K562 (cell line): ENCODE data around the gene CDCP1. TPM values are rescaled to one million over a fixed set of nuclear protein-coding genes. Genes with fewer than 3 reads are reported as not detected.

Source experiments
- NCOA1 ChIP-seq: fragments of 450-650 bp; IDR thresholded peaks from 2 replicates; pipeline ENCODE4 v1.6.1; 2016; ENCODE audit warnings: low read depth
- SAFB2 ChIP-seq: fragments of 200-400 bp; formaldehyde crosslinking; IDR thresholded peaks from 2 replicates; pipeline ENCODE4 v1.6.1; 2018; ENCODE audit warnings: borderline replicate concordance, low read length, low read depth, moderate library complexity; ENCODE audit not compliant: severe bottlenecking
- ZEB2 ChIP-seq: fragments of 450-650 bp; IDR thresholded peaks from 2 replicates; pipeline ENCODE4 v1.6.1; 2016
- polyA plus RNA-seq, 8 experiments: library from polyadenylated mRNA; depleted of rRNA in 4 of 8; stranded (reverse) in 5 of 8; unstranded in 3 of 8; fragments of >200 nt; fragmentation: Nextera tagmentation in 2 of 8; fragmentation: Illumina TruSeq in 1 of 8; extraction: Ambion mirVana in 2 of 8; extraction: Trizol in 1 of 8; gene quantifications; 2 replicates each; pipeline versions ENCODE4 v1.2.1 to v1.2.3, GENCODE V29; 2011 to 2014; ENCODE audit warnings: inconsistent platforms in 1 of 8, missing spikeins in 1 of 8
- total RNA-seq, 7 experiments: library from RNA; depleted of rRNA in 6 of 7; stranded (reverse); fragments of >200 nt in 6 of 7; fragmentation: Illumina TruSeq in 2 of 7; extraction: Trizol in 2 of 7; gene quantifications; 2 replicates each; pipeline versions ENCODE4 v1.2.1 to v1.2.3, GENCODE V29; 2011 to 2021; ENCODE audit warnings: low replicate concordance in 1 of 7
- TF ChIP-seq, protein P1 (sequence below): sonication (generic); formaldehyde crosslinking; IDR thresholded peaks from 2 replicates; pipeline ENCODE4 v1.8.1; 2023; ENCODE audit warnings: missing genetic modification reagents, mild to moderate bottlenecking, borderline replicate concordance
- TF ChIP-seq, protein P2 (sequence below): conservative IDR thresholded peaks from 2 replicates; pipeline ENCODE4 v1.6.1; 2011; ENCODE audit warnings: low read depth, mild to moderate bottlenecking, low read length; ENCODE audit not compliant: control insufficient read depth
- TF ChIP-seq, protein P3 (sequence below): fragments of 450-650 bp; IDR thresholded peaks from 2 replicates; pipeline ENCODE4 v1.6.1; 2016; ENCODE audit warnings: mild to moderate bottlenecking, moderate library complexity
- TF ChIP-seq, protein P4 (sequence below): fragments of 450-650 bp; formaldehyde crosslinking; IDR thresholded peaks from 2 replicates; pipeline ENCODE4 v1.4.0; 2020; ENCODE audit warnings: mild to moderate bottlenecking, moderate library complexity

Gene CDCP1
- total and polyA plus RNA-seq, 9 of the 15 experiments (the other 6 are each of a cell fraction or from before 2014, with no cell fraction given), result 3.9 to 16.4 (median 5.2) TPM

DNA sequence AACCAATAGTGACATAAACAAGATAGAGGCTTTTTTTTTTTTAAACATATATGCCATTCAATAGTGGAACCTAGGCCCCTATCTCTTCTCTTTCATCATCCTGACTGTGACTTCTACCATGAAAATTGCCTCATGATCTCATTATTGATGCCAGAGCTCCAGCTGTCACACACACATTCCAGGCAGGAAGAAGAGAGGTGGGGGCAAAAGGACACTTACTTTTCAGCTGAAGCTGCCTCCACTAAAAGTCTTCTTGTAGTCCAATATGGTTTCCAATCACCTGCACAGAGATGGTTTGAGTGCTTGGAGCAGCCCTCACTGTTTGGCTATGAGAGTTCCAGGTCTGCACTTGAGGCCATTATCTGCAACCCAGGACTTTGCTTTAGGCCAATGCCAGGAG, 75.1 kb downstream of the CDCP1 start (continued):
- TF ChIP-seq, protein P1, sequence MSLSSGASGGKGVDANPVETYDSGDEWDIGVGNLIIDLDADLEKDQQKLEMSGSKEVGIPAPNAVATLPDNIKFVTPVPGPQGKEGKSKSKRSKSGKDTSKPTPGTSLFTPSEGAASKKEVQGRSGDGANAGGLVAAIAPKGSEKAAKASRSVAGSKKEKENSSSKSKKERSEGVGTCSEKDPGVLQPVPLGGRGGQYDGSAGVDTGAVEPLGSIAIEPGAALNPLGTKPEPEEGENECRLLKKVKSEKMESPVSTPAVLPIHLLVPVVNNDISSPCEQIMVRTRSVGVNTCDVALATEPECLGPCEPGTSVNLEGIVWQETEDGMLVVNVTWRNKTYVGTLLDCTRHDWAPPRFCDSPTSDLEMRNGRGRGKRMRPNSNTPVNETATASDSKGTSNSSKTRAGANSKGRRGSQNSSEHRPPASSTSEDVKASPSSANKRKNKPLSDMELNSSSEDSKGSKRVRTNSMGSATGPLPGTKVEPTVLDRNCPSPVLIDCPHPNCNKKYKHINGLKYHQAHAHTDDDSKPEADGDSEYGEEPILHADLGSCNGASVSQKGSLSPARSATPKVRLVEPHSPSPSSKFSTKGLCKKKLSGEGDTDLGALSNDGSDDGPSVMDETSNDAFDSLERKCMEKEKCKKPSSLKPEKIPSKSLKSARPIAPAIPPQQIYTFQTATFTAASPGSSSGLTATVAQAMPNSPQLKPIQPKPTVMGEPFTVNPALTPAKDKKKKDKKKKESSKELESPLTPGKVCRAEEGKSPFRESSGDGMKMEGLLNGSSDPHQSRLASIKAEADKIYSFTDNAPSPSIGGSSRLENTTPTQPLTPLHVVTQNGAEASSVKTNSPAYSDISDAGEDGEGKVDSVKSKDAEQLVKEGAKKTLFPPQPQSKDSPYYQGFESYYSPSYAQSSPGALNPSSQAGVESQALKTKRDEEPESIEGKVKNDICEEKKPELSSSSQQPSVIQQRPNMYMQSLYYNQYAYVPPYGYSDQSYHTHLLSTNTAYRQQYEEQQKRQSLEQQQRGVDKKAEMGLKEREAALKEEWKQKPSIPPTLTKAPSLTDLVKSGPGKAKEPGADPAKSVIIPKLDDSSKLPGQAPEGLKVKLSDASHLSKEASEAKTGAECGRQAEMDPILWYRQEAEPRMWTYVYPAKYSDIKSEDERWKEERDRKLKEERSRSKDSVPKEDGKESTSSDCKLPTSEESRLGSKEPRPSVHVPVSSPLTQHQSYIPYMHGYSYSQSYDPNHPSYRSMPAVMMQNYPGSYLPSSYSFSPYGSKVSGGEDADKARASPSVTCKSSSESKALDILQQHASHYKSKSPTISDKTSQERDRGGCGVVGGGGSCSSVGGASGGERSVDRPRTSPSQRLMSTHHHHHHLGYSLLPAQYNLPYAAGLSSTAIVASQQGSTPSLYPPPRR (CRISPR knock-in tag), result no peak
- TF ChIP-seq SAFB2 (no peak), NCOA1 (0 out of 2 replicates have a peak, but pooled peaks have one; percentile 38), ZEB2 (no peak)
- TF ChIP-seq, protein P2, sequence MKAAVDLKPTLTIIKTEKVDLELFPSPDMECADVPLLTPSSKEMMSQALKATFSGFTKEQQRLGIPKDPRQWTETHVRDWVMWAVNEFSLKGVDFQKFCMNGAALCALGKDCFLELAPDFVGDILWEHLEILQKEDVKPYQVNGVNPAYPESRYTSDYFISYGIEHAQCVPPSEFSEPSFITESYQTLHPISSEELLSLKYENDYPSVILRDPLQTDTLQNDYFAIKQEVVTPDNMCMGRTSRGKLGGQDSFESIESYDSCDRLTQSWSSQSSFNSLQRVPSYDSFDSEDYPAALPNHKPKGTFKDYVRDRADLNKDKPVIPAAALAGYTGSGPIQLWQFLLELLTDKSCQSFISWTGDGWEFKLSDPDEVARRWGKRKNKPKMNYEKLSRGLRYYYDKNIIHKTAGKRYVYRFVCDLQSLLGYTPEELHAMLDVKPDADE, result no peak
- TF ChIP-seq, protein P3, sequence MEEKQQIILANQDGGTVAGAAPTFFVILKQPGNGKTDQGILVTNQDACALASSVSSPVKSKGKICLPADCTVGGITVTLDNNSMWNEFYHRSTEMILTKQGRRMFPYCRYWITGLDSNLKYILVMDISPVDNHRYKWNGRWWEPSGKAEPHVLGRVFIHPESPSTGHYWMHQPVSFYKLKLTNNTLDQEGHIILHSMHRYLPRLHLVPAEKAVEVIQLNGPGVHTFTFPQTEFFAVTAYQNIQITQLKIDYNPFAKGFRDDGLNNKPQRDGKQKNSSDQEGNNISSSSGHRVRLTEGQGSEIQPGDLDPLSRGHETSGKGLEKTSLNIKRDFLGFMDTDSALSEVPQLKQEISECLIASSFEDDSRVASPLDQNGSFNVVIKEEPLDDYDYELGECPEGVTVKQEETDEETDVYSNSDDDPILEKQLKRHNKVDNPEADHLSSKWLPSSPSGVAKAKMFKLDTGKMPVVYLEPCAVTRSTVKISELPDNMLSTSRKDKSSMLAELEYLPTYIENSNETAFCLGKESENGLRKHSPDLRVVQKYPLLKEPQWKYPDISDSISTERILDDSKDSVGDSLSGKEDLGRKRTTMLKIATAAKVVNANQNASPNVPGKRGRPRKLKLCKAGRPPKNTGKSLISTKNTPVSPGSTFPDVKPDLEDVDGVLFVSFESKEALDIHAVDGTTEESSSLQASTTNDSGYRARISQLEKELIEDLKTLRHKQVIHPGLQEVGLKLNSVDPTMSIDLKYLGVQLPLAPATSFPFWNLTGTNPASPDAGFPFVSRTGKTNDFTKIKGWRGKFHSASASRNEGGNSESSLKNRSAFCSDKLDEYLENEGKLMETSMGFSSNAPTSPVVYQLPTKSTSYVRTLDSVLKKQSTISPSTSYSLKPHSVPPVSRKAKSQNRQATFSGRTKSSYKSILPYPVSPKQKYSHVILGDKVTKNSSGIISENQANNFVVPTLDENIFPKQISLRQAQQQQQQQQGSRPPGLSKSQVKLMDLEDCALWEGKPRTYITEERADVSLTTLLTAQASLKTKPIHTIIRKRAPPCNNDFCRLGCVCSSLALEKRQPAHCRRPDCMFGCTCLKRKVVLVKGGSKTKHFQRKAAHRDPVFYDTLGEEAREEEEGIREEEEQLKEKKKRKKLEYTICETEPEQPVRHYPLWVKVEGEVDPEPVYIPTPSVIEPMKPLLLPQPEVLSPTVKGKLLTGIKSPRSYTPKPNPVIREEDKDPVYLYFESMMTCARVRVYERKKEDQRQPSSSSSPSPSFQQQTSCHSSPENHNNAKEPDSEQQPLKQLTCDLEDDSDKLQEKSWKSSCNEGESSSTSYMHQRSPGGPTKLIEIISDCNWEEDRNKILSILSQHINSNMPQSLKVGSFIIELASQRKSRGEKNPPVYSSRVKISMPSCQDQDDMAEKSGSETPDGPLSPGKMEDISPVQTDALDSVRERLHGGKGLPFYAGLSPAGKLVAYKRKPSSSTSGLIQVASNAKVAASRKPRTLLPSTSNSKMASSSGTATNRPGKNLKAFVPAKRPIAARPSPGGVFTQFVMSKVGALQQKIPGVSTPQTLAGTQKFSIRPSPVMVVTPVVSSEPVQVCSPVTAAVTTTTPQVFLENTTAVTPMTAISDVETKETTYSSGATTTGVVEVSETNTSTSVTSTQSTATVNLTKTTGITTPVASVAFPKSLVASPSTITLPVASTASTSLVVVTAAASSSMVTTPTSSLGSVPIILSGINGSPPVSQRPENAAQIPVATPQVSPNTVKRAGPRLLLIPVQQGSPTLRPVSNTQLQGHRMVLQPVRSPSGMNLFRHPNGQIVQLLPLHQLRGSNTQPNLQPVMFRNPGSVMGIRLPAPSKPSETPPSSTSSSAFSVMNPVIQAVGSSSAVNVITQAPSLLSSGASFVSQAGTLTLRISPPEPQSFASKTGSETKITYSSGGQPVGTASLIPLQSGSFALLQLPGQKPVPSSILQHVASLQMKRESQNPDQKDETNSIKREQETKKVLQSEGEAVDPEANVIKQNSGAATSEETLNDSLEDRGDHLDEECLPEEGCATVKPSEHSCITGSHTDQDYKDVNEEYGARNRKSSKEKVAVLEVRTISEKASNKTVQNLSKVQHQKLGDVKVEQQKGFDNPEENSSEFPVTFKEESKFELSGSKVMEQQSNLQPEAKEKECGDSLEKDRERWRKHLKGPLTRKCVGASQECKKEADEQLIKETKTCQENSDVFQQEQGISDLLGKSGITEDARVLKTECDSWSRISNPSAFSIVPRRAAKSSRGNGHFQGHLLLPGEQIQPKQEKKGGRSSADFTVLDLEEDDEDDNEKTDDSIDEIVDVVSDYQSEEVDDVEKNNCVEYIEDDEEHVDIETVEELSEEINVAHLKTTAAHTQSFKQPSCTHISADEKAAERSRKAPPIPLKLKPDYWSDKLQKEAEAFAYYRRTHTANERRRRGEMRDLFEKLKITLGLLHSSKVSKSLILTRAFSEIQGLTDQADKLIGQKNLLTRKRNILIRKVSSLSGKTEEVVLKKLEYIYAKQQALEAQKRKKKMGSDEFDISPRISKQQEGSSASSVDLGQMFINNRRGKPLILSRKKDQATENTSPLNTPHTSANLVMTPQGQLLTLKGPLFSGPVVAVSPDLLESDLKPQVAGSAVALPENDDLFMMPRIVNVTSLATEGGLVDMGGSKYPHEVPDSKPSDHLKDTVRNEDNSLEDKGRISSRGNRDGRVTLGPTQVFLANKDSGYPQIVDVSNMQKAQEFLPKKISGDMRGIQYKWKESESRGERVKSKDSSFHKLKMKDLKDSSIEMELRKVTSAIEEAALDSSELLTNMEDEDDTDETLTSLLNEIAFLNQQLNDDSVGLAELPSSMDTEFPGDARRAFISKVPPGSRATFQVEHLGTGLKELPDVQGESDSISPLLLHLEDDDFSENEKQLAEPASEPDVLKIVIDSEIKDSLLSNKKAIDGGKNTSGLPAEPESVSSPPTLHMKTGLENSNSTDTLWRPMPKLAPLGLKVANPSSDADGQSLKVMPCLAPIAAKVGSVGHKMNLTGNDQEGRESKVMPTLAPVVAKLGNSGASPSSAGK, result no peak
- TF ChIP-seq, protein P4, sequence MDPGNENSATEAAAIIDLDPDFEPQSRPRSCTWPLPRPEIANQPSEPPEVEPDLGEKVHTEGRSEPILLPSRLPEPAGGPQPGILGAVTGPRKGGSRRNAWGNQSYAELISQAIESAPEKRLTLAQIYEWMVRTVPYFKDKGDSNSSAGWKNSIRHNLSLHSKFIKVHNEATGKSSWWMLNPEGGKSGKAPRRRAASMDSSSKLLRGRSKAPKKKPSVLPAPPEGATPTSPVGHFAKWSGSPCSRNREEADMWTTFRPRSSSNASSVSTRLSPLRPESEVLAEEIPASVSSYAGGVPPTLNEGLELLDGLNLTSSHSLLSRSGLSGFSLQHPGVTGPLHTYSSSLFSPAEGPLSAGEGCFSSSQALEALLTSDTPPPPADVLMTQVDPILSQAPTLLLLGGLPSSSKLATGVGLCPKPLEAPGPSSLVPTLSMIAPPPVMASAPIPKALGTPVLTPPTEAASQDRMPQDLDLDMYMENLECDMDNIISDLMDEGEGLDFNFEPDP (CRISPR knock-in tag), result no peak
